ENCODE measurements around the gene HPSE. TPM values are rescaled to one million over a fixed set of nuclear protein-coding genes. Genes with fewer than 3 reads are reported as not detected.

The HPSE gene
- total and polyA plus RNA-seq, 2 of the 8 experiments (the other 6 are each of a cell fraction or from before 2014, with no cell fraction given), result 1.5 to 5.0 TPM

GRCh38 chr4:83266689-83267088 lies 68.0 kb downstream of the HPSE start (continued):
- TF ChIP-seq ATF2 (IDR thresholded peaks at IDR 0.05; ENCODE audit: low read length) (no peak), GTF2F1 (IDR thresholded peaks at IDR 0.05; ENCODE audit: borderline replicate concordance, low read depth, low read length) (no peak), SIN3A (conservative IDR thresholded peaks at IDR 0.05 in 1 of 2, IDR thresholded peaks at IDR 0.05 in 1 of 2; ENCODE audit: low read depth in 1 of 2, low read length in 2 of 2) (no peak), GABPA (IDR thresholded peaks at IDR 0.05; ENCODE audit: borderline replicate concordance, insufficient read depth, low read length) (no peak), POU5F1 (IDR thresholded peaks at IDR 0.05; ENCODE audit: low read depth, low read length) (no peak), POLR2A (IDR thresholded peaks at IDR 0.05; ENCODE audit: control extremely low read depth in 1 of 2, low read depth in 2 of 2, low read length in 2 of 2) (no peak)
